Kidney (tissue), 14 donors: ENCODE data around the gene C16orf78. TPM values are rescaled to one million over a fixed set of nuclear protein-coding genes. Genes with fewer than 3 reads are reported as not detected.

Experiments
- DNase-seq, 5 donors: peaks; one replicate each; pipeline ENCODE4 v3.0.0-alpha.2; 2013 to 2020
- FAIRE-seq: peaks from 2 replicates; lab custom pipeline; 2012; peaks lifted over from hg19 to GRCh38; lab: Jason Lieb, UNC
- H3K27ac ChIP-seq, 2 donors: one replicate each; pipeline ENCODE4 v1.7.0; 2013; ENCODE audit warnings: low read depth in 2 of 2, low read length in 2 of 2, inconsistent platforms in 1 of 2
- H3K27me3 ChIP-seq: one replicate; pipeline ENCODE4 v1.7.1; 2013; ENCODE audit warnings: low read length, inconsistent platforms; ENCODE audit not compliant: control insufficient read depth, insufficient read depth
- H3K36me3 ChIP-seq, 3 donors: one replicate each; pipeline versions ENCODE4 v1.7.0 to v1.7.1; 2013; ENCODE audit warnings: low read length in 3 of 3, control low read depth in 1 of 3, inconsistent platforms in 1 of 3; ENCODE audit not compliant: insufficient read depth in 3 of 3, control insufficient read depth in 2 of 3
- H3K4me1 ChIP-seq, 3 donors: one replicate each; pipeline versions ENCODE4 v1.7.0 to v1.7.1; 2013; ENCODE audit warnings: low read length in 3 of 3, inconsistent platforms in 1 of 3, low read depth in 1 of 3; ENCODE audit not compliant: control insufficient read depth in 2 of 3, insufficient read depth in 2 of 3
- H3K4me3 ChIP-seq, 3 donors: one replicate each; pipeline versions ENCODE4 v1.7.0 to v1.8.1; 2013; ENCODE audit warnings: low read length in 3 of 3, control low read depth in 1 of 3, inconsistent platforms in 1 of 3
- H3K9ac ChIP-seq, 3 donors: one replicate each; pipeline versions ENCODE4 v1.7.0 to v1.7.1; 2013; ENCODE audit warnings: low read length in 3 of 3, control low read depth in 1 of 3, inconsistent platforms in 1 of 3
- H3K9me3 ChIP-seq, 3 donors: one replicate each; pipeline versions ENCODE4 v1.7.0 to v1.7.1; 2013; ENCODE audit warnings: low read length in 3 of 3, control low read depth in 1 of 3, inconsistent platforms in 1 of 3; ENCODE audit not compliant: control insufficient read depth in 2 of 3, insufficient read depth in 1 of 3
- intact Hi-C: fragments of 100-400 bp; cut with DNase I; formaldehyde crosslinking; loops from one replicate; pipeline ENCODE4 v1.11.1; 2022
- polyA plus RNA-seq: library from polyadenylated mRNA; stranded (reverse); fragments of 350-450 nt; fragmentation: Illumina TruSeq; extraction: RNeasy Lipid Tissue Mini Kit (QIAGEN cat#74804); gene quantifications from one replicate; pipeline ENCODE4 v1.2.3, GENCODE V29; 2014; ENCODE audit warnings: low read depth, low replicate concordance; ENCODE audit not compliant: insufficient read depth
- total RNA-seq: library from RNA; stranded (reverse); fragmentation: NEBNext Ultra II Directional; extraction: Animal tissue kit (Norgen Biotek cat#: 25700); gene quantifications from one replicate; pipeline ENCODE4 v1.2.1, GENCODE V29; 2021
- TF ChIP-seq, protein P1 (sequence below): IDR thresholded peaks from 3 replicates; pipeline ENCODE4 v1.5.1; 2012; ENCODE audit warnings: mild to moderate bottlenecking, moderate library complexity, borderline replicate concordance; ENCODE audit not compliant: insufficient read depth; ENCODE audit errors: extremely low read depth
- donor health status: control.
- donor health status: control.
- donor health status: control.
- donor health status: control.
- donor health status: control.
- donor health status: DM: yes; HTN: yes; CAD: no.
- donor health status: Normal renal cell carcinoma (clear cell type).

C16orf78 gene
- total and polyA plus RNA-seq, 2 donors from 2014 or later, result not detected

GRCh38 chr16:49440156-49441065 is 66.8 kb downstream of the C16orf78 start:
- no peaks in the 10 kb centered on the region for H3K36me3 ChIP-seq
- H3K4me1 ChIP-seq, result peaks cover 0 to 2% (median 0%) of the 10 kb centered on the region in 3 donors
- intact Hi-C loops, result no loop called here
- H3K4me3 ChIP-seq, result no peak overlapping the region
- TF ChIP-seq, protein P1, sequence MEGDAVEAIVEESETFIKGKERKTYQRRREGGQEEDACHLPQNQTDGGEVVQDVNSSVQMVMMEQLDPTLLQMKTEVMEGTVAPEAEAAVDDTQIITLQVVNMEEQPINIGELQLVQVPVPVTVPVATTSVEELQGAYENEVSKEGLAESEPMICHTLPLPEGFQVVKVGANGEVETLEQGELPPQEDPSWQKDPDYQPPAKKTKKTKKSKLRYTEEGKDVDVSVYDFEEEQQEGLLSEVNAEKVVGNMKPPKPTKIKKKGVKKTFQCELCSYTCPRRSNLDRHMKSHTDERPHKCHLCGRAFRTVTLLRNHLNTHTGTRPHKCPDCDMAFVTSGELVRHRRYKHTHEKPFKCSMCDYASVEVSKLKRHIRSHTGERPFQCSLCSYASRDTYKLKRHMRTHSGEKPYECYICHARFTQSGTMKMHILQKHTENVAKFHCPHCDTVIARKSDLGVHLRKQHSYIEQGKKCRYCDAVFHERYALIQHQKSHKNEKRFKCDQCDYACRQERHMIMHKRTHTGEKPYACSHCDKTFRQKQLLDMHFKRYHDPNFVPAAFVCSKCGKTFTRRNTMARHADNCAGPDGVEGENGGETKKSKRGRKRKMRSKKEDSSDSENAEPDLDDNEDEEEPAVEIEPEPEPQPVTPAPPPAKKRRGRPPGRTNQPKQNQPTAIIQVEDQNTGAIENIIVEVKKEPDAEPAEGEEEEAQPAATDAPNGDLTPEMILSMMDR, result no peak
- FAIRE-seq, result no peak
- no peaks in the 10 kb centered on the region for H3K27me3 ChIP-seq
- H3K9me3 ChIP-seq, result no peaks in the 10 kb centered on the region
- no peak overlapping the region for H3K27ac ChIP-seq
- peak in 3 of 5 donors; percentile 39 to 58 (median 50) for DNase-seq
- no peak overlapping the region for H3K9ac ChIP-seq

DNA sequence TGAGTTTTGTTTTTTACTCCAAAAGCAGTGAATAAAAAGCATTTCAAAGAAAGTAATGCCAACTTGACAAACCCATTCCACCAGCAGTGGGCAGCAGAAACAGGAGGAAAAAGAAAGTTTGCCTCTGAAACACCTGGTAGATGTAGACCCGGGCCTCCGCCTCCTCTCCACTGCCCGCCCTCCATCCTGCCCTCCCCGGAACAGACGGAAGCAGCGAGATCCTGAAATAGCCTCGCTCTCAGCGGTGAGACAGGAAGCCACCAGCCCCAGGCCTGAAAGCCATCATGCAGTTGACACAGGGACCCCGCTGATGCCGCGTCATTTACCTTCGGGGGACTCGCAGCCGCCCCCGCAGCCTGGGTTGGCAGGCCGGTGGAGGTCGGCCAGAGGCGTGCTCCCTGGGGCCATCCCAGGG is 67.8 kb downstream of the C16orf78 start:
- H3K4me1 ChIP-seq, result peaks cover 0 to 2% (median 0%) of the 10 kb centered on the region in 3 donors
- no peaks in the 10 kb centered on the region for H3K36me3 ChIP-seq
- TF ChIP-seq, protein P1, result peak; percentile 44
- no peak for FAIRE-seq
- H3K9me3 ChIP-seq, result no peaks in the 10 kb centered on the region
- intact Hi-C loops, result no loop called here
- H3K9ac ChIP-seq, result no peak overlapping the region
- H3K27me3 ChIP-seq, result no peaks in the 10 kb centered on the region
- peak in 4 of 5 donors; percentile 82 to 90 (median 84) for DNase-seq
- H3K4me3 ChIP-seq, result no peak overlapping the region
- no peak overlapping the region for H3K27ac ChIP-seq

DNA sequence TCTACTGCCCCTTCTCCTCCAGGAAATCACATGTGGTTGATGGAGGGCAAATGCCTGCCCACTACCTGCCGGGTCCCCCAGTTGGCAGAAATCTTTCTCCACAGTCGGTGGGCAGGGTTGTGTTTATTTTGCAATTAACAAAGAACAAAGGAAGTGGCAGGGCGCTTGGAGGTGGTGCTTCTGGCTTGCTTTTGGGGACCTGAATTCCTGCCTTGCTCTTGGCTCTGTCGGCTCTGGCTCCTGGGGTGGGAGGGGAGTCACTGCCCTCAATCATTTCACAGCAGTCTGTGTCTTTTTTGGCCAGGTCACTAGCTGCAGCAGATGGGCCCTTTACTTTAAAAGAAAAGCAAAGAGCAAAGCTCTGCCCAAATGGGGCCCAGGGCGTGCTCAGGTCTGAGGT is 69.2 kb downstream of the C16orf78 start:
- Histone ChIP-seq H3K36me3 (no peaks in the 10 kb centered on the region), H3K4me1 (peaks cover 0 to 2% (median 0%) of the 10 kb centered on the region in 3 donors), H3K4me3 (no peak overlapping the region), H3K9me3 (no peaks in the 10 kb centered on the region), H3K9ac (no peak overlapping the region), H3K27me3 (no peaks in the 10 kb centered on the region), H3K27ac (no peak overlapping the region)
- intact Hi-C loops, result no loop called here
- TF ChIP-seq, protein P1, result no peak
- DNase-seq (peak in 1 of 5 donors; percentile 15), FAIRE-seq (no peak)
